ENCODE data around the gene SLC5A3.
A peak's percentile ranks its signal among the peaks of the same experiment; 100 is the strongest.

SLC5A3 gene

GRCh38 chr21:34071683-34072082 lies 1.7 kb upstream of the SLC5A3 start:
- no peak for TF ChIP-seq ZFX (IDR thresholded peaks at IDR 0.05; ENCODE audit: borderline replicate concordance)
- TF ChIP-seq, protein P1, sequence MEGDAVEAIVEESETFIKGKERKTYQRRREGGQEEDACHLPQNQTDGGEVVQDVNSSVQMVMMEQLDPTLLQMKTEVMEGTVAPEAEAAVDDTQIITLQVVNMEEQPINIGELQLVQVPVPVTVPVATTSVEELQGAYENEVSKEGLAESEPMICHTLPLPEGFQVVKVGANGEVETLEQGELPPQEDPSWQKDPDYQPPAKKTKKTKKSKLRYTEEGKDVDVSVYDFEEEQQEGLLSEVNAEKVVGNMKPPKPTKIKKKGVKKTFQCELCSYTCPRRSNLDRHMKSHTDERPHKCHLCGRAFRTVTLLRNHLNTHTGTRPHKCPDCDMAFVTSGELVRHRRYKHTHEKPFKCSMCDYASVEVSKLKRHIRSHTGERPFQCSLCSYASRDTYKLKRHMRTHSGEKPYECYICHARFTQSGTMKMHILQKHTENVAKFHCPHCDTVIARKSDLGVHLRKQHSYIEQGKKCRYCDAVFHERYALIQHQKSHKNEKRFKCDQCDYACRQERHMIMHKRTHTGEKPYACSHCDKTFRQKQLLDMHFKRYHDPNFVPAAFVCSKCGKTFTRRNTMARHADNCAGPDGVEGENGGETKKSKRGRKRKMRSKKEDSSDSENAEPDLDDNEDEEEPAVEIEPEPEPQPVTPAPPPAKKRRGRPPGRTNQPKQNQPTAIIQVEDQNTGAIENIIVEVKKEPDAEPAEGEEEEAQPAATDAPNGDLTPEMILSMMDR (IDR thresholded peaks at IDR 0.05), result no peak
- H3K27ac ChIP-seq, result no peak overlapping the region

- TF ChIP-seq ZFX (IDR thresholded peaks at IDR 0.05; ENCODE audit: borderline replicate concordance), result no peak
- TF ChIP-seq, protein P1 (IDR thresholded peaks at IDR 0.05), result no peak
Observed at GRCh38 chr21:34072145-34073031, 990 bp upstream of the SLC5A3 start.

DNA sequence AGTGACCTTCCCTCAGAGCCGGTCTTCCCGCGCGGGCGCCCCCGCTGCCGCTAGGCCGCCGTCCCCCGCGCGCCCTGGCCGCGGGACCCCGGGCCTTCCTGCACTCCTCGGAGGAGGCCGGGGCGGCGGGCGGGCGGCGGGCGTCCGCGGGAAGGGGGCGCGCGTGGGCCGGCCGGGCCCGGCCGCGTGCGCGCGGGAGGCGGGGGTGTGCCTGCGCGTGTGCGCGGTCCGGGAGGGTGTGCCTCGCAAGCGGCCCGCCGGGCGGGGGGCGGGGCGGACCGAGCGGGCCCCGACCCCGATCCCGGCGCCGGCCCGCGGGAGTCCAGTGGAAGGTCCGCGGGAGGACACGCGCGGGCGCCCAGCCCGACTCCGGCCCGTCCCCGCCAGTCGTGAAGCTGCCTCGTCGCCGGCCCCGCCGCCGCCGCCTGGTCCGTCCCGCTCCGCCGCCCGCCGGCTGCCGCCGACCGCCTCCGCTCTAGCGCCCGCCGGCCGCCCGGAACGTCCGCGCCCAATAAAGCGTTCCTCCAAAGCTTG lies 438 bp downstream of the SLC5A3 start:
- no peak for TF ChIP-seq ZFX (IDR thresholded peaks at IDR 0.05; ENCODE audit: borderline replicate concordance)
- TF ChIP-seq, protein P1 (IDR thresholded peaks at IDR 0.05), result no peak
- peak overlapping the region; percentile 88 for H3K27ac ChIP-seq

More at GRCh38 chr21:34072145-34073031, 990 bp upstream of the SLC5A3 start:
- peak overlapping the region; percentile 88 for H3K27ac ChIP-seq

DNA sequence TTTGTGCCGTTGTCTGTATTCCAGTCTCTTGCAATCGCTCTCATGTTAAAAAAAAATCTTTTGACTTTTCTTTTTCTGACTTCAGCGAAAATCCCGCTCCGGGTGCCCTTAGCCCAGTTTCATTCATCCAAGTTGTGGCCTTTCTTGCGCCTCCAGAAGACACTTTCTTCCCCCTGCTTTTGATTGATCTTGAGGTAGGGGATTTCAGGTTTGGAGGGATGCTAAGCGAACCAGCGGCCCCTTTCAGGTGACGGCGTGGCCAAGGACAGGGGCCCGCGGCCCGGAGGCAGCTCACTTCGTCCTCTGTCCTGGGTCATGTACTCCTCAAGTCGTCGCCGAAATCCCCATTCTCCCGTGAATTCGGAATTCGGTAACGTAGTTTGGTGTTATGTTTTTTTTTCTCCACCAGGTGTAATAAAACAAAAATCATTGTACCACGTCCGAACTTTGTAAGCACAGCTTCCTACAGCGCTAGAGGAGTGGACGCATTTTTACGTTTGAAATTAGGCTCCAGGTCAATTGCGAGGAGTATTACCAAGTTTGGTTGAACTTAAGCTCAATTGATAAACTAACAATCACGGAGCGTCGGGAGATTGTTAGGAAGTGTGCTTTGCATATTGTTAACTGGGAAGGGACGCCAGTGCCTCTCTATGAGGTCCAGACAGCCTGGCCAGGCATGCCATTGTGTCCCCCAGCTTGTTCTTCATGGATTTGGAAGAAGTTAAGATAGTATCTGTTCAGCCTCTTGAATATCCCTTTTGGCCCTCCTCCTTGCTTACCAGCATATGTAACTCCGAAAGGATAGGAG lies 1.1 kb downstream of the SLC5A3 start:
- TF ChIP-seq, protein P1 (IDR thresholded peaks at IDR 0.05), result no peak
- no peak for TF ChIP-seq ZFX (IDR thresholded peaks at IDR 0.05; ENCODE audit: borderline replicate concordance)
- H3K27ac ChIP-seq, result peak overlapping the region; percentile 88

DNA sequence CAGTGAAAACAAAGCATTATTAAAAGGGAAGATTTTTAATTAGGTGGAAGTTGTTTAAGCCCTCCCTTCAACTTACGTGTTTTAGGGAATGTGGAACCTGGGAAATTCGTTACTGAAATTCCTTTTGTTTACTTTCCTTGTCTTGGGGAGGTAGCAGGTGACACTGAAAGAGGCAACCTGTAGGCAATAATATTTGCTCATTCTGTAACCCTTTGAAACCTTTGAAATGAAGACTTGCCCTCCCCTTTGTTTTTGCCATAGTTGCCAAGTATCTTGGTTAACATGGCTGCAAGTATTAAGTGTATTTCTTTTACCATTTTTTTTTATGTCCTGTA lies 1.7 kb downstream of the SLC5A3 start:
- TF ChIP-seq, protein P1 (IDR thresholded peaks at IDR 0.05), result no peak
- TF ChIP-seq ZFX (IDR thresholded peaks at IDR 0.05; ENCODE audit: borderline replicate concordance), result no peak
- H3K27ac ChIP-seq, result no peak overlapping the region

DNA sequence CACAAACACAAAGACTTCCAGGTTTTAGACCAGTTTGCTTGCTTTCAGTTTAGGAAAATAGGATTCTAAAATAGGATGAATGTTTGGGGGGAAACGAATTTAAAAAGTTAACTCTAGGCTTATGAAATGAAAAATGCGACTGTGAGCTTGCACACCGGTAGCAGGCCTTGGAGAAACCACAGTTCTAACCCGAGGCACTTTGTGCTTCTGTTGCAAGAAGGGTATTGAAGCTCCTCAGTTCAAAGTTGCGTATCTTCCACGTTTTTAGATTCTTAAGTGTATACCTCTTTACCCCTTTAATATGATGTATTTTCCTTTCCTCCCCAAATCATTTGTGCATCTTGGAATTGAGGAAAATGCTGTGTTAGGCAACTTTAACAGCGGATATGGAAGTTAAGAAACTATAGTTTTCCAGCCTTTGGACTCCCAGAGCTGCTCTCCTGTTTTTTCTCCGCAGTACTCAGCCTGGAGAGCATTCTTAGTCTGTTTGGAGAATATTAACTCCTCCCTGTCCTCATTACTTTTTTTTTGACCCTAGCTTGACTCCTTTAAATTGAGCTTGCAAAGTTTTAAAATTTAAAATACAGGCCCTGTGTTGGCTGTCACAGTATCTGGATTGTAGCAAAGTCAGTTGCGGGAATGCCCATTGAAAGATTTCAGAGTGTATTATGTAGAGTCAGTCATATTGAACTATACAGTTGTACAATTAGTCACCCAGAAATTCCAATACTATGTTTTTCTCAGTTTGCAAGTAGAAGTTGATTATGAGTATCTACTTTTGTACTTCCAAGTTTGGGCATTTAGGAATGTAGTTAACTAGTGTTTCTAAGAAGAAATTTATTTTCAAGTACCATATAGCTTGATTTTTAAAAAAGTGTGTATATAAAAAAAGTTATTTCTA lies 2.6 kb downstream of the SLC5A3 start:
- H3K27ac ChIP-seq, result no peak overlapping the region
- TF ChIP-seq ZFX (IDR thresholded peaks at IDR 0.05; ENCODE audit: borderline replicate concordance), result no peak
- TF ChIP-seq, protein P1 (IDR thresholded peaks at IDR 0.05), result no peak
